Stimulated activated CD8-positive, alpha-beta memory T cell treated with anti-CD3 and anti-CD28 coated beads, Interleukin-7, amount 100 ng/mL, for 24 hours (primary cell): ENCODE results near the gene CLEC16A.

ENCODE experiments used
- DNase-seq: peaks from one replicate; pipeline ENCODE4 v3.0.0-alpha.2; 2020; ENCODE audit warnings: low read depth

Gene CLEC16A

GRCh38 chr16:11123666-11124065, 179.3 kb downstream of the CLEC16A start:
- no peak for DNase-seq

- no peak for DNase-seq
Measured at GRCh38 chr16:11125936-11126335, 181.6 kb downstream of the CLEC16A start.

GRCh38 chr16:11126399-11127054, 182.2 kb downstream of the CLEC16A start:
- no peak for DNase-seq

GRCh38 chr16:11127610-11128195, 183.3 kb downstream of the CLEC16A start:
- no peak for DNase-seq

GRCh38 chr16:11128211-11129141, 184.1 kb downstream of the CLEC16A start:
- no peak for DNase-seq

GRCh38 chr16:11129378-11129781, 185.0 kb downstream of the CLEC16A start:
- no peak for DNase-seq

- DNase-seq: no peak
Measured at GRCh38 chr16:11130978-11131665, 186.8 kb downstream of the CLEC16A start.

- DNase-seq: no peak
Measured at GRCh38 chr16:11131706-11132105, 187.3 kb downstream of the CLEC16A start.

GRCh38 chr16:11133344-11133943, 189.1 kb downstream of the CLEC16A start:
- DNase-seq: no peak

- no peak for DNase-seq
Measured at GRCh38 chr16:11134722-11135463, 190.5 kb downstream of the CLEC16A start.

GRCh38 chr16:11135464-11135973, 191.2 kb downstream of the CLEC16A start:
- no peak for DNase-seq

GRCh38 chr16:11136600-11136999, 192.2 kb downstream of the CLEC16A start:
- no peak for DNase-seq

GRCh38 chr16:11138022-11138768, 193.8 kb downstream of the CLEC16A start:
- DNase-seq: no peak

GRCh38 chr16:11138769-11139325, 194.5 kb downstream of the CLEC16A start:
- no peak for DNase-seq

GRCh38 chr16:11139326-11140097, 195.1 kb downstream of the CLEC16A start:
- no peak for DNase-seq

- DNase-seq: no peak
Measured at GRCh38 chr16:11140098-11140375, 195.7 kb downstream of the CLEC16A start.

- no peak for DNase-seq
Measured at GRCh38 chr16:11140466-11140865, 196.1 kb downstream of the CLEC16A start.

GRCh38 chr16:11140867-11141266, 196.5 kb downstream of the CLEC16A start:
- no peak for DNase-seq
